Right hindlimb (tissue), 1 donor: ENCODE measurements around the gene PTPN12.

Experiments
- DNase-seq: peaks from one replicate; pipeline ENCODE4 v3.0.0-alpha.2; 2018

PTPN12 gene

GRCh38 chr7:77667459-77668086 lies 130.5 kb downstream of the PTPN12 start:
- DNase-seq: no peak

- no peak for DNase-seq
Observed at GRCh38 chr7:77674878-77675277, 137.8 kb downstream of the PTPN12 start.

- DNase-seq: no peak
Observed at GRCh38 chr7:77679608-77680007, 142.5 kb downstream of the PTPN12 start.

- DNase-seq: no peak
Observed at GRCh38 chr7:77680266-77680665, 143.2 kb downstream of the PTPN12 start.

- peak; percentile 32 for DNase-seq
Observed at GRCh38 chr7:77684030-77684429, 146.9 kb downstream of the PTPN12 start.

GRCh38 chr7:77685233-77685632 lies 148.1 kb downstream of the PTPN12 start:
- DNase-seq: no peak

GRCh38 chr7:77687100-77687746 lies 150.1 kb downstream of the PTPN12 start:
- DNase-seq: no peak

- no peak for DNase-seq
Observed at GRCh38 chr7:77687747-77688144, 150.7 kb downstream of the PTPN12 start.
